ENCODE measurements around the gene FHL2.
A peak's percentile ranks its signal among the peaks of the same experiment; 100 is the strongest.
"Not testable (repeated sequence)": the region's sequence is repeated elsewhere in the genome, so short reads cannot be mapped to it uniquely, and the experiment has no call there.

The FHL2 gene

GRCh38 chr2:105338020-105338385 lies 60.8 kb downstream of the FHL2 start:
- no peak for DNase-seq (ENCODE audit: low read depth)

DNA sequence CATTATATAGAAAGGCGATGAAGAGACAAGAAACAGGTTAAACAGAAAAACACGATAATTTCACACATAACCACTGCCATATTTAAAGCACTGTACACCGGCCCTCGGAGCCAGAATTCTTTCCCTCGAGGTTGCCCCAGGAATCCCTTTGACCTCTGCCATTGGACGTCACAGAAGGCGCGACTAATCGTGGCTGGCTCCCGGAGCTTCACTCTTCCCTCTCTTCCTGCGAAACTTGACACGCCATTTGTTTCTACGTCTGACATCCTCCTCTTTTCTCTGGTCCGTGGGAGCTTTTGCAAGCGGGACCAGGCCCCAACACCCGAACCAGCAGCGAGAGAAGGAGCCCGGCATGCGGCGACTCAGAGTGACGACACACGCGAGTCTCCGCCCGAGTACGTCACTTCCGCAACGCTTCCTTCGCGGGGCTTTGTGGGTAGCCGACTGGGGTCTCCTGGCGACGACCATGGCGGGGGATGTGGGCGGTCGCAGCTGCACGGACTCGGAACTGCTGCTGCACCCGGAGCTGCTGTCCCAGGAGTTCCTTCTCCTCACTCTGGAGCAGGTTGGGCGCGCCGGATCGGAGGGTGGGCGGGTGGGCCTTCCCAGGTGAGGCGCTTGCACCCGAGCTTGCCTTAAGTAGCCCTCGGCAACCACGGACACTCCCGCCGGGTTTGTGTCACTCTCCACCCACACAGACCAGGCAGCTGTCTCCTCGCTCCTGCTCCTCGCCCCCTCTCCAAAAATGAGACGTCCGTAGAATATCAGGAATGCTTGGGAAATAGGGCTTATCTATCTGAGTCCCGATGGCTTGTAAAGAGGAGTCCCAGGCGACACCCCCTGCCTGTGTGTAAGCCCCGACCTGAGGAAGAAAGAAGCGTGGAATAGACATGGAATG lies 61.5 kb downstream of the FHL2 start, which contains the start of gene C2orf49:
Gene C2orf49, plus strand, starts transcription at position 419 of the 898 bp plus-strand sequence. Its CDS starts 48 bp downstream, at position 467.
- DNase-seq (ENCODE audit: low read depth) = peak; percentile 47

GRCh38 chr2:105336786-105337121 lies 62.1 kb downstream of the FHL2 start:
- DNase-seq (ENCODE audit: low read depth) = no peak

- no peak for DNase-seq (ENCODE audit: low read depth)
Measured at GRCh38 chr2:105335469-105335868, 63.4 kb downstream of the FHL2 start.

GRCh38 chr2:105334211-105334610 lies 64.6 kb downstream of the FHL2 start:
- no peak for DNase-seq (ENCODE audit: low read depth)

DNA sequence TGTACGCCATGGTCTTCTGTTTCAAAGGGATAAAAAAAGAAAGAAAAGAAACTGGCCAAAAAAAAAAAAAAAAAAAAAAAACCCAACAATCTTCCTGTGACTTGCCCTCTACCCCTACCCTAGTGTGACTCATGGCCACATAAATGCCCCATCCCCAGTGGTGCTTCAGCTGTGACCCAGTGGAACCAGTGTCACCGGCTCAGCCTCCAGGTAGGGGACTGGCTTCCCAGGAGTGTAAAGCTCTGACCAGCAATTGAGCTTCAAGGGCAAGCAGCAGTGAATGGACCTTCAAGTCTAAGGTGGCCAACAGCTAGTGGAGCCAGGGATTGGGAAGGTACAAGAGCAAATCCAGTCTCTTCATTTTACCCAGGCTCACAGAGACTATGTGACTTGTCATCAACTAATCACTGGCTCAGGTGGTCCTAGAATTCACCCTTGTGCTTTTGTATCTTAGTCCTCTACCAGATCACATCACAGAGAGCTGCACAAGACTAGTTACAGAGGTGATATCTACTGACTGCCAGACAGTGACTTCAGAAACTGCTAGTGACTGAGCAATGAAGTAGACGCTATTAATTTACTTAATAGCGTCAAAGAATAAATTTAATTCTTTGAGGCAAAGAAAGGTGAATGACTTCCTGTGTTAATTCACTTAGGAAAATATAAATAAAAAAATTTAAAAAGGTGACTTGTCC lies 68.0 kb downstream of the FHL2 start:
- no peak for DNase-seq (ENCODE audit: low read depth)

- no peak for DNase-seq (ENCODE audit: low read depth)
Measured at GRCh38 chr2:105329561-105330495, 69.0 kb downstream of the FHL2 start, which contains the start of gene TGFBRAP1. TSS of gene TGFBRAP1 (minus strand) at chr2:105329735. CDS start at chr2:105308301, 21,434 bp downstream.

DNA sequence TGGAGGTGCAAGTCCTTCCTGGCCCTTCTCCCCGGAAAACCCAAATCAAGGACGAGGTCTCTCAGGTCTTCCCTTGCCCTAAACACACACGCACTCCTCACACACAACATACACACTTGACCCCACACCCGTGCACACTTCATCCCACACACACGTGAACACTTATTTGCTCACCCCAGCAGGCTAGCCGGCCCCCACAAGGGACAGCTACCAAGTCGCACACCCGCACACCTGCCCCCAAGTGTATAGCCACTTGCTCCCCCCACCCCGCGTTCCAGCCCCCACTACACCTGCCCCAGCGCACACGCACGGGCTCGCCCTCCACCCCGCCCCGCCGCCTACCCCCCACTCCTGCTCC lies 69.7 kb downstream of the FHL2 start:
- DNase-seq (ENCODE audit: low read depth) = no peak

DNA sequence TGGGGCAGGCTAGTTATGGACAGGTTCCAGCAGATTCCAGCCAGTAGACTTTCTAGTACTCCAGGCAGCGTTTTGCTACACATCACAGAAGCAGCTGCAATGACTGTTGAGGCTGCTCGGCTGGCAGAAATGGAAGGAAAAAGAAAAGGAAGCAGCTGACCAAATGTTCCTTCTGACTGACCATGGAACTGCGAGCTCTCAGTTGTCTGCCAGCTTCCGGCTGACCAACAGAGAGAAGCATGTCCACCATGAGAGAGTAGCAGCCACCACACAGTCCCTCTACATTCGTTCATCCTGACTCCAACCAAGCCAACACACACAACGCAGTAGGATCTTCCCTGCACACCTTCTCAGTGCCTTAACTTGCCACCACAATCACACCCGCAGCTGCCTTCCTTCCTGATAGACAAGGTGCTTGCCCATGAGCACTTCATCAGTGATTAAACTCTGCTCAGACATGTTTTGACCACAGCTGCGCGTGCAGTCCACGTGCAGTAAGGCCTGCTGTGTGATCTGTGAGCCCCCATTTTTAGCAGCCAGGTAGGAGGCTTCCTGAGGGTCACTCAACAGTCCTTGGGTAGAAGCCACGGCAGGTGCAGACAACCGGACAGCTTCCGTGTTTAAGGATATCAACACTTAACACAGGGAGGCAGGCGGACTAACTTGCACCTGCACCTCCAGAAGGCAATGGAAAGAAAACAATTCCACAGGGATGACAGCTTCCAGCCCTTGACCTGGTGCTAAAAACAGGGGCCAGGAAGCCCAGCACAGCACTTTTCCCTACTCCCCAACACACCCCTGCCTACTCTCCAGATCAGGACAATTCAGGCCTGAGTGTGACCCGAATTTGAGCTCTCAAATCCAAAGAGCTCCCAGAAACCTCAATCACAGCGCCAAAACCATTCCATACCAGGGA lies 70.3 kb downstream of the FHL2 start:
- DNase-seq (ENCODE audit: low read depth) = peak; percentile 28

GRCh38 chr2:105327690-105328089 lies 71.2 kb downstream of the FHL2 start:
- no peak for DNase-seq (ENCODE audit: low read depth)

GRCh38 chr2:105327271-105327670 lies 71.6 kb downstream of the FHL2 start:
- DNase-seq (ENCODE audit: low read depth) = not testable (repeated sequence)

GRCh38 chr2:105325389-105325963 lies 73.4 kb downstream of the FHL2 start:
- DNase-seq (ENCODE audit: low read depth) = peak; percentile 49

GRCh38 chr2:105324732-105325131 lies 74.1 kb downstream of the FHL2 start:
- peak; percentile 52 for DNase-seq (ENCODE audit: low read depth)

DNA sequence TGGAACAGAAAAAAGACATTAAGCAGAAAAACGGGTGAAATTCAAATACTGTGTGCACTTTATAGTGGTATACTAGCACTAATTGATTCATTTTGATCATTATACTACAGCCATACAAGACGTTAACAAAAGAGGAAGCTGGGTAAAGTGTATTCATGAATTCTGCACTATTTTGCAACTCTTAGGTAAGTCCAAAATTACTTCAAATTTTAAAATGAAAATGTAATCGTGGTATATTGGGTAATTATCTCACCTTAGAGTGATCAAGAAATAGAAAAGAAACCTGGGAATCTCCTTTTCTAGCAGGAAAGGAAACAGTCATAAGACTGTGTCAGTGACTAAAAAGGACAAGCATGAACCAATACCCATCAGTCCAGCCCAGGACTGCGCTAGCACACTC lies 74.8 kb downstream of the FHL2 start:
- DNase-seq (ENCODE audit: low read depth) = no peak

DNA sequence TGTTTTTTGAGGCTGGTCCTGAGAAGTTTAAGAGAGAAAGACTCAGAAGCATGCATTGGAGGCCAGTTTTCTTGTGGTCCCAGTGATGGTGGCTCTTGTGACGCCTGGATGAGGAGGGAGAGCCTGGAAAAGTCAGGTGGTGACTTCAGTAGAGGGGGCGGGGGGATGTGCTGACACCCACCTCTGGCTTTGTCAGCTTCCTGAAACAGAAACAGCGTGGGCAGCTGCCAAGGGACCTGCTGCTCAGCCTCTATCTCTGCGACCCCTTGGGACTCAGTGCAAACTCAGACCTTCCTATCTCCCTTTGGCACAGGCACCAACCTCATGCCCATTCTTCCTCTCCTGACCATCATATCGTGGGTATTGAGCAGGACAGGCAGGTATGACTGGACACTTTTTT lies 75.7 kb downstream of the FHL2 start:
- no peak for DNase-seq (ENCODE audit: low read depth)

DNA sequence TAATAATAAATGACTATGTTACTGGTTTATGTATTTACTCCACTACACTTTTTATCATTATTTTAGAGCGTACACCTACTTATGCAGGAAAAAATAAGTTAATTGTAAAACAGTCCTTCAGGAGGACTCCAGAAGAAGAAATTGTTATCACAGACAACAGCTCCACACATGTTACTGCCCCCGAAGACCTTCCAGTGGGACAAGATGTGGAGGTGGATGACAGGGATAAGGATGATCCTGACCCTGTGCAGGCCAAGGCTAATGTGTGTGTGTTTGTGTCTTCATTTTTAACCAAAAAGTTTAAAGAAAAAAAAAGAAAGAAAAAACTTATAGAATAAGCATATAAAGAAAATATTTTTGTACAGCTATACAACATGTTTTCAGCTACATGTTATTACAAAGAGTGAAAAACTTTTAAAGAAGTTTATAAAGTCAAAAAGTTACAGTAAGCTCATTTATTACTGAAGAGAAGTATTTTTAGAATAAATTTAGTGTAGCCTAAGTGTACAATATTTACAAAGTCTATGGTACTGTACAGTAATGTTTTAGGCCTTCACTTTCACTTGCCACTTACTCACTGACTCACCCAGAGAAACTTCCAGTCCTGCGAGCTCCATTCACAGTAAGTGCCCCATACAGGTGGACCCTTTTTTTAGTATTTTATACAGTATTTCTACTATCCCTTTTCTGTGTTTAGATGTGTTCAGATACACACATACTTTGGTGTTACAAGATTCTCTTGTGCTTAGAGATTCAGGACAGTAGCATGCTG lies 76.8 kb downstream of the FHL2 start:
- DNase-seq (ENCODE audit: low read depth) = no peak

- DNase-seq (ENCODE audit: low read depth) = no peak
Measured at GRCh38 chr2:105320651-105321215, 78.1 kb downstream of the FHL2 start.

DNA sequence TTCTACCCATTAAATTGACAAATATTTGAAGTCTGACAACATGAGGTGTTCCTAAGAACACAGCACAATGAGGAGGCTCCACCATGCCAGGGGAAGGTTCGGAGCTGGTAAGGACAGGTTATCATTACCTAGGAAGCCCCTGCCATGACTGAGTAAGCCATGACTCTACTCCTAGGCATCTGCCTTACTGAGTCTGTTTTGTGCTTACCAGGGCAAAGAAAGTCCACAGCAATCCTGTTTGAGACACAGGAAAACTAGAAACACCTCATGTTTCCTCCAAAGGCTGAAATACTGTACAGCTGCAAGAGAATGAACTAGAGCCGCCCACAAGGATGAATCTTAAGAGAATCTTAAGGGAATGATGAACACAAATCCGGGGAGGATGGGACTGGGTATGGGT lies 80.9 kb downstream of the FHL2 start:
- DNase-seq (ENCODE audit: low read depth) = no peak

DNA sequence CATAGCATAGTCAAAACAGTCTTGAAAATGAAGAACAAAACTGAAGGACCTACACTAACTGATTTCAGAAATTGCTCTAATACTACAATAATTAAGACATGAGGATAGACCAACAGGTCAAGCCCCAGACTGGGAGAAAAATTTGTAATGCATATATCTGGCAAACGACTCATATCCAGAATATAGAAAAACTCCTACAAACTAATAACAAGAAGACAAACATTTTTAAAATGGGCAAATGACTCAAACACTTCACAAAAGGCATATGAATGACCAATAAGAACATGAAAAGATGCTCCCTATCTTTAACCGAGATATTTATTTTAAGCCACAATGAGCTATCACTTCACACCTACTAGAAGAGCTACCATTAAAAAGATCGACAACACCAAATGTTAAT lies 83.5 kb downstream of the FHL2 start:
- no peak for DNase-seq (ENCODE audit: low read depth)

- no peak for DNase-seq (ENCODE audit: low read depth)
Measured at GRCh38 chr2:105313877-105314276, 85.0 kb downstream of the FHL2 start.

All from GM04503 (cell line).